HG02798 (cell line): Measurements from ENCODE around the gene PALD1.

ENCODE experiments used
- ATAC-seq: cut with Tn5 transposase; IDR thresholded peaks from one replicate; pipeline ENCODE4 v1.9.1; 2021; ENCODE audit warnings: mild to moderate bottlenecking; ENCODE audit not compliant: unreplicated experiment, poor library complexity

Gene PALD1

GRCh38 chr10:70478191-70479164, at the start of gene PALD1:
PALD1 (plus strand) TSS chr10:70478767; CDS start chr10:70525952, 47,185 bp downstream.
- ATAC-seq, result no peak

DNA sequence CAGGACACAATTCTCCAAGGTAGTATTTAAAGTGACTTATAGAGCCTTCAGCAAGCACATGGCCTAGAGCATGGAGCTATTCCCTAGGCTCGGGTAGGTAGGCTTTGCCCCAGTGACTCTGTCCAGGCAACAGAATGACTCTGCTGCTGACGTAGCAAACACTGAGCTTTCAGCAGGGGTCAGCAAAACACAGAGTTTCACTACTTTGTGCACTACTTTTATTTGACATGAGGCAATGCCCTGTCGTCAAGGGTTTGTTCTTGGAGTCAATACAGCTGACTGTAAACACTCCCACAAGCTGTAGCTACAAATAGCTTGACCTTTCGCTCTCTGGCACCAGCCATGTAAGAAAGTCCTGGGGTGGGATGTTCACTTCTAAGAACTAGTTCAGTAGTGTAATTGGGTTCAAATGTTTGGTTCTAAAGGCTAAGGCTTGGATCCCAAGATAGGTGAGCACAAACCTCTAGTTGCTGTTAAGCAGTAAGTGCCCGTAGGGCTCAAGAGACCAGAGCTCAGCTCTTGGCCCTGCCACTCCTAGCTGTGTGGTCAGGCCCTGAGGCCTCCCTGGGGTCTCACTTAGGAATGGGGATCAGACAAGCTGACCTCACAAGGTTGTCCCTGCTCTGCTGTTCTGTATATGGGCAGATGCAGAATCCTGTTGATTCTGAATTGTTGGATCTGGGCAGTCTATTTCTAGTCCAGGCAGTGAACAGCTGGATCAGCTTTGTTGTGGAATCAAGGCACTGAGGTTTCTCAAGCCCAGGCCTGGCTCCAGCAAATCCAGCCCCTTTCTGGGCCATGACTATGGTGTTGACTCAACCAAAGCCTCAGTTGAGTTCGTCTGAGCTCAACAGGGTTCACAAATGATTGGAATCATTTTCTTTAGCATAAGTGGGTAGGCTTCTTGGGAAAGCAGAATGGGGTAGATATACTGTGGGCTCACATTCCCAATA, 47.8 kb upstream of the PALD1 start:
- ATAC-seq, result no peak

DNA sequence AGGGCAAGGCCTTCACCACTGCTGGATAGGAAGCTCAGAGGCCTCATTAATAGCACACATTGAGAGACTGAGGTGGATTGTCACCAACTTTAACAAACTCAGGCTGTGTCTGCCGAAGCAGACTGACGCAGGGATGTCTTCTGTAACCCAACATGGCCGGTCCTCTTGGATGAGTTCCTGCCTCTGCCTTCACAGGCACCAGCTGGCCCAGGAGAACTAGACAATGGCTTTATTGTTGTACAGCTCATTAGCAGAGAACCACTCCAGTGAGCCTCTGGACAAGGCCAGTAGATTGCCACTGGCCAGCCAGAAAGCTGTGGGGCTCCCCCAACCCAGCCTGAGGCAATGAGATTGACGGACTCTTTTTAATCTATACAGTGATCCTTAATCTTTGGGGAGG, 46.5 kb upstream of the PALD1 start:
- no peak for ATAC-seq

DNA sequence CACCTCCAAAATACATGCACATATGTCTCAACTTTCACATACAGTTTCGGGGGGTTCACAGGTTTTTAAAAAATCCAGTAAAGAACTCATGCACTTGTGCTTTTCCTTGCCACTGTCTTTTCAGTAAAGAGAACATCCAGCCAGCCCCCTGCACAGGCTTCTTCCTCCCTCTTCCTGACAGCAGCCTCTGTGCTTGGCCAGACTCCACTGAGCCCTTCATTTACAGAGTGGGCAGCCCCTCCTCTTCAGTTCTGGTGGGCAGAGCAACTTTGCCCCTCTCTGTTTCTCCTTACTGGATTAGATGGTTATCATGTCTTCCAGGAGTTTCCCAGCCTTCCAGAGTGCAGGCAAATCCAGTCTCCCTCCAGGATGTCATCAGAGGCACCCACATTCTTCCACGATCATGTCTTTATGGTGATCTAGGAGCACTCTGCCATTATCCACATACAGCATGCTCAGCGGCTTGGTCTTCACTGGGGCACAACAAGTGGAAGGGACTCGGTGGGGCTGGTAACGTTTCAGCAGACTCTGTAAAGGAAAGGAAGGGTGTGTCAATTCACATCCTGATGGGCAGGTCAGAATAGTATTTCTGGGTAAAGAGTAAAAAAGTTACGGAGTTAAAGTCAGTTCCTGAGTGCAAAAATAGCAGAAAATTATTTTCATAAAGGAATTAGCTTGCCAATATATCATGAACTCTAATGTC, 45.9 kb upstream of the PALD1 start:
- ATAC-seq, result no peak

DNA sequence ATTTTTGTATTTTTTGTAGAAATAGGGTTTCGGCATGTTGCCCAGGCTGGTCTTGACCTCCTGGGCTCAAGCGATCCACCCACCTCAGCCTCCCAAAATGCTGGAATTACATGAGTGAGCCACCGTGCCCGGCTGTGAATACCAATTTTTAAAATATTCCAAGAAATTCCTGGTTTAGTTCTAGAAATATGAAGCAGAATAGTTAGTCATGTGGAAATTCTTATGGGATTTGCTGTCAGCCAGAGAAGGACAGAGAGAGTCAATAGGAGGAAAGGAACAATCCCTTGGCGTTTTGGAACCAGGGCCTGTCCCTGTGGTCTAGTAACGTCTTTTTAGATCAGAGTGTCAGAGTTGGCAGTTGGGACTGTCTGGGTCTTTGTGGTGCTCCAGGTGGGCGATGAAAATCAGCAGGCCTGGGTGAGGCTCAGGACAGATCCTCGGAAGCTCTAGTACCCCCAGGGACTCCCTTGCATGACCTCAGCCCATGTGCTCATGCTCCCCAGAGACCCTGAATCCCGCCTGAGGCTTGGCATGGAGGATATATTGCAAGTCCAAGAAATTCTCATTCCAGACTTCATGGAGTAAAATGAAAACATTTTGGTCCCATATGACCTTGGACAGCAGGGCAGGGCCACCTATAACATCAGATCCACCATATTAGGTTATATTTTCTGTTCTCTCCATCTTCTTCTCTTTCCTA, 44.8 kb upstream of the PALD1 start:
- ATAC-seq, result no peak

DNA sequence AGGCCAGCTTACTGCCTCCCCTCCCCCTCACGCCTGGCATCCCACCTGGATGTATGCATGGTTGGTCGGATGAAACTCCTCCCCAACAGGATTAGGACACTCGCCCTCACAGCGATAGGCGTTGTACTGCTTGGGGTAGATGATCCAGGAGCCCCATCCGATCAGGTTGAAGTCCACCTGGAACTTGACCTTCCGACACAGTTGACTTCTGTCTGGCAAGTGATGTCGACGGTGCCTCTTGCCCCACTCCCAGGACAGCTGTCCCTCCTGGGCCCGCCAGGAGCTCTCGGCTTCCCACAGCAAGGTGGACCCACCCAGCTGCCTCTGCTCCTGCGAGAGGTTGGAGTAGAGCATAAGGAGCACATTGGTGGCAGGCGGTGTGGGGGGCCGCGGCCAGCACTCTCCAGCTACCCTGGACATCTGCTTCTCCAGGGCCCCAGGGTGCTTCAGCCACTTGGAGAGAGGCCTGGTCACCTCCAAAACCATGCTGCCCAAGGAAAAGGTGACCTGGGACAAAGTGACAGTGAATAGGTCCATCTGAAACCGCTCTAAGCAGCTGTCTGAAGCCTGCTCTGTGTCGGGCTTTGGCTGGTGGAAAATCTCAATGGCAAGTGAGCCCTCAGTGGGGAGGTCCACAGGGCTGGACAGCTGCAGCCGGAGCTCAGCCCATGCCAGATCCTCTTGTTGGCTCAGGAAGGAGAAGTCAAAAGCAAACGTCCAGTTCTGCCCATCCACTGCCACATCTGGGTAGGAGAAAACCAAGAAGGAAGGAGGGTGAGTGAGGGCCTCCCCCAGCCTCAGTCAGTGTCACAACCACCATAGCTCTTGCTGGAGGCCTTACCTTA, 43.1 kb upstream of the PALD1 start:
- ATAC-seq, result no peak

DNA sequence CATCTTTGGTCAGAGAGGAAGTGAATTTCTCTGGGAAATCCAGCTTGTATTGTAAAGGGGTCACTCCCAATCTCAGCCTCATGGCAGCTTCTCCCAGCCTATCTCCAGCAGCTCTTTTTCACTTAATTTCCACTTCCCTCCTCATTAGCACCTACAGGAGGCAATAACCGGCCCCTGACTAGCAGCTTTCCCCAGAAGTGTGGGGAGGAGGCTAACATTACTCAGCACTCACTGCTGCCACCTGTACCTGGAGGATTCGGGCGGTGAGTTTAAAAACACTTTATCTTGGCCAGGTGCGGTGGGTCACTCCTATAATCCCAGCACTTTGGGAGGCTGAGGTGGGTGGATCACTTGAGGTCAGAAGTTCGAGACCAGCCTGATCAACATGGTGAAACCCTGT, 40.8 kb upstream of the PALD1 start:
- ATAC-seq, result no peak

- no peak for ATAC-seq
These were observed 38.0 kb upstream of the PALD1 start for GRCh38 chr10:70440296-70441160.

DNA sequence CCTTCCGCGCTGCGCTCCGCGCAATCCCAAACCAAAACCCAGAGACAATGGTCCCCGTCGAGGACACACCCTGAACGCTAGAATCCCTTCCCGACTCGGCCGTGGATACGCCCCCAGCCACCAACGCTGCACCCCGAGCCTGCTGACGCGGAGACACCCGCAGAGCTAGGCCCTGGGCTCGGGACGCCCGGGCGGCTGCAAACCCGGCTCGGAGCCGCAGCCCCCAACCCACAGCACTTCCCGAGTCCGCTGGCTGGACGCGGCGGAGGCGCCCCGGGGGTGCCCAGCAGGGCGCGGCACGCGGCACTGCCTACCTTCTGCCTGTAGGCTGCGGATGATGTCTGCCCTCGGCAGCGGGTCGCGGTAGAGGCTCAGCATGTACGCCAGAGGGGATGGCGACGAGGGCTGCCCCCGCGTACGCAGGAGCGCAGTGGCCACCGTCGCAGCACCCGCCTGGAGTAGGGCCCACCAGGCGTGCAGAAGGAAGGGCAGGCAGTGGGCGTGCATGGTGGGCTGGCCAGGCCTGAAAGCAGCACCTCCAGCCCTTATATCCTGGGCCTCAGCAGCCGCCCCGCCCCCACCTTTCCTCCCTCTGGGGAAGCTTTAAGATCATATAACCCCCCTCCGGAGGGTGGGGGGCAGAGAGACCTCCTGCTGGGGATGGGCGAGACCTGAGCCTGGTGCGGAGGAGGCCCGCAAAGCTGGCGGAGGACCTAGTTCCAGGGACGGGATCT, 37.2 kb upstream of the PALD1 start, which contains the start of gene NODAL:
NODAL (minus strand) TSS at position 521 of the 734 bp plus-strand sequence; CDS start at position 507, 14 bp downstream.
- no peak for ATAC-seq

- no peak for ATAC-seq
These were observed 36.7 kb upstream of the PALD1 start for GRCh38 chr10:70441895-70442309.

- no peak for ATAC-seq
These were observed 36.1 kb upstream of the PALD1 start for GRCh38 chr10:70442332-70442988.

- no peak for ATAC-seq
These were observed 33.8 kb upstream of the PALD1 start for GRCh38 chr10:70444744-70445143.

GRCh38 chr10:70445718-70446657, 32.6 kb upstream of the PALD1 start:
- ATAC-seq, result no peak

DNA sequence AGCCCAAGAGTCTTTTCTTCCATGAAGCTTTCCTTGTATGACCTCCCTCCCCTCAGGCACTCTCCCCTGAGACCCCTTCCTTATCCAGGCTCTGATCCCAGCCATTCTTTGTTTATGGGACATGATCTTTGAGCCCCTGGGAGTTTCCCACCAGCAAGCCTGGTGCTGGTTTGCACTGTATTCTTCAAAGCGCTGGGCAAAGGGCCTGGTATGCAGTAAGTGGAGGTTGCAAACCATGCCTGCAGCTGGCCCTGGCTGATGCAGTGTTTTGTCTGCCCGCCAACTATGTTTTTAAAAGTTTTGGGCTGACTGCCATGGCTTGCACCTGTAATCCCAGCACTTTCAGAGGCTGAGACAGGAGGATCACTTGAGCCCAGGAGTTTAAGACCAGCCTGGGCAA, 30.3 kb upstream of the PALD1 start:
- no peak for ATAC-seq

- ATAC-seq, result no peak
These were observed 23.3 kb upstream of the PALD1 start for GRCh38 chr10:70455213-70455630.

- ATAC-seq, result no peak
These were observed 22.4 kb upstream of the PALD1 start for GRCh38 chr10:70456164-70456563.
